NCI-H146 treated with DMSO at 0.1 percent for 48 hours (cell line): ENCODE data around the gene KAZN.

Experiments used
- DNase-seq: peaks from one replicate; lab custom pipeline; 2025; ENCODE audit not compliant: unreplicated experiment; lab: John Stamatoyannopoulos, UW

Gene KAZN

GRCh38 chr1:15014516-15014915 is 416.0 kb downstream of the KAZN start:
- DNase-seq = no peak

GRCh38 chr1:15016001-15016400 is 417.5 kb downstream of the KAZN start:
- no peak for DNase-seq

GRCh38 chr1:15016526-15016925 is 418.0 kb downstream of the KAZN start:
- no peak for DNase-seq

GRCh38 chr1:15017120-15017519 is 418.6 kb downstream of the KAZN start:
- DNase-seq = no peak

GRCh38 chr1:15018767-15019166 is 420.3 kb downstream of the KAZN start:
- DNase-seq = no peak

- no peak for DNase-seq
Observed at GRCh38 chr1:15020943-15021745, 422.7 kb downstream of the KAZN start.

GRCh38 chr1:15022048-15022447 is 423.6 kb downstream of the KAZN start:
- no peak for DNase-seq

- DNase-seq = no peak
Observed at GRCh38 chr1:15023205-15023604, 424.7 kb downstream of the KAZN start.

- no peak for DNase-seq
Observed at GRCh38 chr1:15023976-15024375, 425.5 kb downstream of the KAZN start.

- DNase-seq = no peak
Observed at GRCh38 chr1:15026117-15026489, 427.6 kb downstream of the KAZN start.

GRCh38 chr1:15027515-15027986 is 429.1 kb downstream of the KAZN start:
- DNase-seq = no peak

GRCh38 chr1:15028102-15028501 is 429.6 kb downstream of the KAZN start:
- no peak for DNase-seq

- DNase-seq = no peak
Observed at GRCh38 chr1:15028616-15029015, 430.1 kb downstream of the KAZN start.

GRCh38 chr1:15029036-15029435 is 430.6 kb downstream of the KAZN start:
- DNase-seq = no peak

GRCh38 chr1:15029786-15030185 is 431.3 kb downstream of the KAZN start:
- DNase-seq = no peak

- DNase-seq = no peak
Observed at GRCh38 chr1:15031251-15031933, 432.9 kb downstream of the KAZN start.

GRCh38 chr1:15033264-15033663 is 434.8 kb downstream of the KAZN start:
- no peak for DNase-seq

GRCh38 chr1:15034656-15035055 is 436.2 kb downstream of the KAZN start:
- DNase-seq = no peak

GRCh38 chr1:15035236-15035635 is 436.8 kb downstream of the KAZN start:
- DNase-seq = no peak

- DNase-seq = no peak
Observed at GRCh38 chr1:15036101-15036500, 437.6 kb downstream of the KAZN start.

- no peak for DNase-seq
Observed at GRCh38 chr1:15038232-15039016, 439.9 kb downstream of the KAZN start.
